Spleen (tissue), 11 donors: ENCODE data around the gene CROCC2. TPM values are rescaled to one million over a fixed set of nuclear protein-coding genes. Genes with fewer than 3 reads are reported as not detected.

Experiments
- DNase-seq: peaks from one replicate; pipeline ENCODE4 v3.0.0-alpha.2; 2020
- H3K27ac ChIP-seq, 8 donors: fragments of 200-600 bp; sonication (generic) in 7 of 8; 1 replicate in 4 of 8; 2 replicates in 4 of 8; pipeline versions ENCODE4 v1.5.0 to v1.8.0; 2016 to 2021; ENCODE audit warnings: inconsistent platforms in 4 of 8, mild to moderate bottlenecking in 4 of 8, moderate library complexity in 1 of 8
- H3K27me3 ChIP-seq, 7 donors: fragments of 200-600 bp; sonication (generic) in 6 of 7; replicated peaks in 1 of 7; 1 replicate in 4 of 7; 2 replicates in 3 of 7; pipeline versions ENCODE4 v1.5.0 to v1.8.0; 2016 to 2021; ENCODE audit warnings: inconsistent platforms in 3 of 7, mild to moderate bottlenecking in 1 of 7
- H3K36me3 ChIP-seq, 6 donors: fragments of 200-600 bp; sonication (generic) in 5 of 6; 1 replicate in 4 of 6; 2 replicates in 2 of 6; pipeline versions ENCODE4 v1.5.0 to v1.8.0; 2016 to 2021; ENCODE audit warnings: inconsistent platforms in 2 of 6
- H3K4me1 ChIP-seq, 6 donors: fragments of 200-600 bp; sonication (generic) in 5 of 6; 1 replicate in 3 of 6; 2 replicates in 3 of 6; pipeline versions ENCODE4 v1.5.0 to v1.8.0; 2016 to 2021; ENCODE audit warnings: inconsistent platforms in 3 of 6
- H3K4me3 ChIP-seq, 8 donors: fragments of 200-600 bp; sonication (generic) in 7 of 8; 1 replicate in 4 of 8; 2 replicates in 4 of 8; pipeline versions ENCODE4 v1.5.0 to v1.8.0; 2016 to 2021; ENCODE audit warnings: inconsistent platforms in 4 of 8, mild to moderate bottlenecking in 4 of 8, moderate library complexity in 2 of 8
- H3K9me3 ChIP-seq, 8 donors: fragments of 200-600 bp; sonication (generic) in 7 of 8; 1 replicate in 4 of 8; 2 replicates in 4 of 8; pipeline versions ENCODE4 v1.5.0 to v1.8.0; 2016 to 2021; ENCODE audit warnings: inconsistent platforms in 4 of 8
- POLR2A ChIP-seq, 3 donors: fragments of 450-650 bp; IDR thresholded peaks; one replicate each; pipeline ENCODE4 v1.5.1; 2017; ENCODE audit warnings: antibody characterized with exemption in 3 of 3, mild to moderate bottlenecking in 1 of 3
- POLR2AphosphoS5 ChIP-seq, 3 donors: sonication (generic); formaldehyde crosslinking; IDR thresholded peaks; one replicate each; pipeline ENCODE4 v1.5.1; 2017; ENCODE audit warnings: antibody characterized with exemption in 3 of 3
- WGBS, 5 donors: extraction: QIAGEN DNeasy Blood & Tissue Kit in 3 of 5; methylation state at CpG; one replicate each; pipeline versions ENCODE4 v1.1.5 to v1.1.7; 2013 to 2018; 5-methylcytosine and 5-hydroxymethylcytosine counted together
- intact Hi-C: fragments of 100-400 bp; cut with DNase I; formaldehyde crosslinking; loops from one replicate; pipeline ENCODE4 v1.15.0; 2023; ENCODE audit warnings: low total_unique reads
- polyA plus RNA-seq, 3 donors: library from polyadenylated mRNA; stranded (reverse); fragments of 200-250 nt; gene quantifications; one replicate each; pipeline ENCODE4 v1.2.1, GENCODE V29; 2013
- total RNA-seq, 7 donors: library from RNA; depleted of rRNA in 3 of 7; stranded (reverse); fragments of >200 nt in 3 of 7; fragmentation: NEBNext Ultra II Directional in 4 of 7; extraction: Animal tissue kit (Norgen Biotek cat#: 25700) in 4 of 7; gene quantifications; one replicate each; pipeline versions ENCODE4 v1.1.0 to v1.2.1, GENCODE V29; 2016 to 2021
- TF ChIP-seq, protein P1 (sequence below), 11 experiments: fragments of 200-600 bp in 7 of 11; fragments of 450-650 bp in 4 of 11; sonication (generic) in 4 of 11; IDR thresholded peaks in 8 of 11; conservative IDR thresholded peaks in 3 of 11; 1 replicate in 7 of 11; 2 replicates in 4 of 11; pipeline versions ENCODE4 v1.4.0 to v1.8.0; 2016 to 2021; ENCODE audit warnings: antibody characterized with exemption in 11 of 11, inconsistent platforms in 4 of 11, mild to moderate bottlenecking in 1 of 11
- donor health status: healthy with polysubstance abuse.
- donor health status: DM: no; HTN: no; CAD: no; lungs with moderate emphysema.
- donor health status: DM: no; HTN: no; CAD: no.
- donor health status: Bipolar disorder and iron deficiency.
- donor health status: healthy.
- donor health status: DM: no; HTN: no; CAD: no.
- donor health status: DM: yes; HTN: yes; CAD: no.

Gene CROCC2
- total and polyA plus RNA-seq, 10 donors = 0.04 to 3.6 (median 0.75) TPM

DNA sequence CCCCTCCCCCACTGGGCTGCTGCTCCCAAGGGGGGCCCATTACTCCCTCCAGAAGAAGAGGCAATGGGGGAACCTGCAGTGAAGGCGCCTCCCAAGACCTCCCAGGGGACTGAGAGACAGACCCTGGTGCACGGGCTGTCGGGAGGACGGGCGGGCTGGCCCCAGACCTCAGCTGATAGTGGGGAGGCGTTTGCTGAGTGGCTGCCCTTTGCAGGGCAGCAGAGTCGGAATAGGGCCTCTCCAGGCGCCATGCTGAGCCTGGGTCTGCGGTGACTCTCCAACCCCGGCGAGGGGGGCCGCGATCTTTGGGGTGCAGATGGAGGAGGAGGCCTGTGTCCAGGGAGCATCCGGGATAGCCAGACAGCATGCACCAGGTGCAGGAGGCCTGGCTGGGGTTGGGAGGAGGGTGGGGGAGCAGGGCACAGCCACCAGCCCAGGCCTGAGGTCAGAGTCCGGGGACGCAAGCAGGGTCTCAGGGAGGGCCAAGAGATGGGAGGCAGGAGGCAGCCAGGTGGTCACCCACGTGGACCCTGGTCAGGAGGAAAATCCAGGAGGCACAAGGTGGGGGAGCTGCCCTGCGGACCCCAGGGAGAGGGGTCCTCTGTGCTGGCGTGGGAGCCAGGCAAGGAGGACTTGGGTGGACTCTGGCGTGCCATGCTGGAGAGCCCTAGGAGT is 11.0 kb downstream of the CROCC2 start:
- peak overlapping the region in 1 of 8 donors; percentile 33 for H3K4me3 ChIP-seq
- H3K27ac ChIP-seq = peak overlapping the region in 7 of 8 donors; percentile 36 to 83 (median 64)
- DNase-seq = peak; percentile 75
- TF ChIP-seq POLR2AphosphoS5 (IDR thresholded peaks at IDR 0.05) (peak in 1 of 3 donors; percentile 8), POLR2A (IDR thresholded peaks at IDR 0.05) (no peak)
- 77 to 85% (median 82%) methylated on average over 7 to 20 of the region's 20 CpGs for WGBS, 5 donors
- peaks cover 0 to 53% (median 11%) of the 10 kb centered on the region in 7 donors for H3K27me3 ChIP-seq
- intact Hi-C loops = no loop called here
- H3K4me1 ChIP-seq = peaks cover 22 to 59% (median 48%) of the 10 kb centered on the region in 6 donors
- H3K9me3 ChIP-seq = no peaks in the 10 kb centered on the region
- H3K36me3 ChIP-seq = no peaks in the 10 kb centered on the region

GRCh38 chr2:240917684-240918257 is 11.6 kb downstream of the CROCC2 start:
- Histone ChIP-seq H3K4me1 (peaks cover 22 to 55% (median 45%) of the 10 kb centered on the region in 6 donors), H3K4me3 (no peak overlapping the region), H3K9me3 (no peaks in the 10 kb centered on the region), H3K36me3 (no peaks in the 10 kb centered on the region), H3K27me3 (peaks cover 0 to 47% (median 11%) of the 10 kb centered on the region in 7 donors), H3K27ac (peak overlapping the region in 6 of 8 donors; percentile 36 to 83 (median 66))
- WGBS, 5 donors = 68 to 94% (median 78%) methylated on average over 4 to 10 of the region's 10 CpGs
- intact Hi-C loops = no loop called here
- TF ChIP-seq POLR2A (IDR thresholded peaks at IDR 0.05) = no peak
- TF ChIP-seq POLR2AphosphoS5 (IDR thresholded peaks at IDR 0.05) = peak in 2 of 3 donors; percentile 5 to 37
- no peak for DNase-seq

- H3K9me3 ChIP-seq = no peaks in the 10 kb centered on the region
- TF ChIP-seq POLR2AphosphoS5 (IDR thresholded peaks at IDR 0.05) (no peak), POLR2A (IDR thresholded peaks at IDR 0.05) (no peak)
- TF ChIP-seq, protein P1, sequence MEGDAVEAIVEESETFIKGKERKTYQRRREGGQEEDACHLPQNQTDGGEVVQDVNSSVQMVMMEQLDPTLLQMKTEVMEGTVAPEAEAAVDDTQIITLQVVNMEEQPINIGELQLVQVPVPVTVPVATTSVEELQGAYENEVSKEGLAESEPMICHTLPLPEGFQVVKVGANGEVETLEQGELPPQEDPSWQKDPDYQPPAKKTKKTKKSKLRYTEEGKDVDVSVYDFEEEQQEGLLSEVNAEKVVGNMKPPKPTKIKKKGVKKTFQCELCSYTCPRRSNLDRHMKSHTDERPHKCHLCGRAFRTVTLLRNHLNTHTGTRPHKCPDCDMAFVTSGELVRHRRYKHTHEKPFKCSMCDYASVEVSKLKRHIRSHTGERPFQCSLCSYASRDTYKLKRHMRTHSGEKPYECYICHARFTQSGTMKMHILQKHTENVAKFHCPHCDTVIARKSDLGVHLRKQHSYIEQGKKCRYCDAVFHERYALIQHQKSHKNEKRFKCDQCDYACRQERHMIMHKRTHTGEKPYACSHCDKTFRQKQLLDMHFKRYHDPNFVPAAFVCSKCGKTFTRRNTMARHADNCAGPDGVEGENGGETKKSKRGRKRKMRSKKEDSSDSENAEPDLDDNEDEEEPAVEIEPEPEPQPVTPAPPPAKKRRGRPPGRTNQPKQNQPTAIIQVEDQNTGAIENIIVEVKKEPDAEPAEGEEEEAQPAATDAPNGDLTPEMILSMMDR (IDR thresholded peaks at IDR 0.05 in 8 of 11, conservative IDR thresholded peaks at IDR 0.05 in 3 of 11) = no peak
- H3K4me1 ChIP-seq = peaks cover 22 to 48% (median 39%) of the 10 kb centered on the region in 6 donors
- H3K27ac ChIP-seq = peak overlapping the region in 4 of 8 donors; percentile 64 to 83 (median 68)
- DNase-seq = peak; percentile 75
- intact Hi-C loops = no loop called here
- no peaks in the 10 kb centered on the region for H3K36me3 ChIP-seq
- H3K27me3 ChIP-seq = peaks cover 0 to 40% (median 11%) of the 10 kb centered on the region in 7 donors
- WGBS, 5 donors = 86 to 95% (median 91%) methylated on average over 27 to 36 of the region's 36 CpGs
- H3K4me3 ChIP-seq = no peak overlapping the region
Observed at GRCh38 chr2:240918258-240919091, 12.3 kb downstream of the CROCC2 start.

DNA sequence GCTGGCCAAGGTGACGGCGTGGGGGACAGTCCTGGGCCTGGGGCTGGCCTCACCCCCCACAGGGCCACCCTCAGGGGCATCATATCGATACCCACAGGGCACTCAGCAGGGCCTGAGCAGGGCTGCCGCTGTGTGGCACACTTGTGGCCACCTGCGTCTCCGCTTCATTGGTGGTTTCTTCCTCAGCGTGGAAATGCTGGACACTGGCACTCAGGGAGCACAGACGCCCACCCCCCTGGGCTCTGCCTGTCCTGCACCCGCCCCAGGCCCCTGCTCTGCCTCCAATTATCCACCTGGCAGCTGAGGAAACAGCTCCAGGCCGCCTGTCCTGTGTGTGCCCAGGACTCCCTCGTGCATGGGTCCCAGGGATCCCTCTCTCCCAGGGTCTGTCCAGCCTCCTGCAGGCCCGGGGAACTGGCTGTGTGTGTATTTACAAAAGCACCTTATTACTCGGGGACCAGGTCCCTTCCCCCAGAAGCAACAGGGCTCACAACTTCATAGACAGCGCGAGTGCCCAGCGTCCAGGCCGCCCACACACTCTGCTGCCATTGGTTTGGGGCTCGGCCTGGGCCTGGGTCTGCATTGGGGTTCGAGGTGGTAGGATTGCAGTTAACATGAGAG is 13.1 kb downstream of the CROCC2 start:
- no peak for TF ChIP-seq POLR2A (IDR thresholded peaks at IDR 0.05)
- TF ChIP-seq, protein P1 (IDR thresholded peaks at IDR 0.05 in 8 of 11, conservative IDR thresholded peaks at IDR 0.05 in 3 of 11) = no peak
- no peak for TF ChIP-seq POLR2AphosphoS5 (IDR thresholded peaks at IDR 0.05)
- H3K27me3 ChIP-seq = peaks cover 0 to 32% (median 11%) of the 10 kb centered on the region in 7 donors
- no peaks in the 10 kb centered on the region for H3K36me3 ChIP-seq
- no peaks in the 10 kb centered on the region for H3K9me3 ChIP-seq
- H3K4me1 ChIP-seq = peaks cover 18 to 40% (median 32%) of the 10 kb centered on the region in 6 donors
- DNase-seq = peak; percentile 65
- no peak overlapping the region for H3K4me3 ChIP-seq
- H3K27ac ChIP-seq = no peak overlapping the region
- intact Hi-C loops = no loop called here
- 81 to 93% (median 89%) methylated on average over 12 to 19 of the region's 19 CpGs for WGBS, 5 donors
